HEK293 (cell line): ENCODE data around the gene LRRC8B.
A peak's percentile ranks its signal among the peaks of the same experiment; 100 is the strongest.

Experiments
- CTCF ChIA-PET: fragments of 350-600 bp; formaldehyde crosslinking; extraction: SDS; loops from one replicate; lab custom pipeline; 2021; ENCODE audit warnings: antibody characterized with exemption; lab: Yijun Ruan, JAX
- POLR2A ChIA-PET: fragments of 300-600 bp; formaldehyde crosslinking; extraction: SDS; loops from one replicate; lab custom pipeline; 2020; ENCODE audit warnings: antibody characterized with exemption, inconsistent platforms; lab: Yijun Ruan, JAX
- H3K27ac ChIP-seq: fragments of 200-500 bp; sonication (Bioruptor generic); 2 replicates; pipeline ENCODE4 v1.5.1; 2014; ENCODE audit warnings: low read depth, low read length, control low read depth, inconsistent platforms; ENCODE audit errors: extremely low read depth
- H3K36me3 ChIP-seq, 2 experiments: fragments of 200-500 bp in 1 of 2; sonication (Bioruptor generic) in 1 of 2; 1 replicate in 1 of 2; 2 replicates in 1 of 2; pipeline ENCODE4 v1.5.1; 2014 to 2017; ENCODE audit warnings: inconsistent platforms in 2 of 2, low read length in 2 of 2; ENCODE audit not compliant: control insufficient read depth in 2 of 2, insufficient read depth in 1 of 2
- H3K4me1 ChIP-seq: fragments of 200-500 bp; sonication (Bioruptor generic); 2 replicates; pipeline ENCODE4 v1.5.1; 2014; ENCODE audit warnings: mild to moderate bottlenecking, low read length, inconsistent platforms; ENCODE audit not compliant: control insufficient read depth, insufficient read depth
- H3K4me3 ChIP-seq: 2 replicates; pipeline ENCODE4 v1.5.1; 2011; ENCODE audit warnings: low read depth, mild to moderate bottlenecking, control low read depth, low read length, moderate library complexity
- H3K9me3 ChIP-seq: fragments of 200-500 bp; sonication (Bioruptor generic); 2 replicates; pipeline ENCODE4 v1.5.1; 2014; ENCODE audit warnings: low read depth, low read length, inconsistent platforms; ENCODE audit not compliant: control insufficient read depth, insufficient read depth
- HIC1 ChIP-seq: fragments of 450-650 bp; formaldehyde crosslinking; IDR thresholded peaks from 2 replicates; pipeline ENCODE4 v1.5.1; 2016; ENCODE audit warnings: missing biosample characterization, missing genetic modification characterization
- HOXC10 ChIP-seq: sonication (generic); formaldehyde crosslinking; IDR thresholded peaks from 2 replicates; pipeline ENCODE4 v1.8.1; 2023; ENCODE audit warnings: mild to moderate bottlenecking, missing genetic modification reagents
- KLF10 ChIP-seq: fragments of 450-650 bp; IDR thresholded peaks from 2 replicates; pipeline ENCODE4 v1.5.1; 2018; ENCODE audit warnings: missing biosample characterization, mild to moderate bottlenecking, missing genetic modification characterization
- KLF9 ChIP-seq: fragments of 450-650 bp; formaldehyde crosslinking; IDR thresholded peaks from 2 replicates; pipeline ENCODE4 v1.5.1; 2016; ENCODE audit warnings: missing biosample characterization, missing genetic modification characterization, low read depth
- REST ChIP-seq: fragments of 450-650 bp; formaldehyde crosslinking; IDR thresholded peaks from 2 replicates; pipeline ENCODE4 v1.5.1; 2016; ENCODE audit warnings: missing biosample characterization, missing genetic modification characterization
- TRIM28 ChIP-seq: IDR thresholded peaks from 2 replicates; pipeline ENCODE4 v1.6.1; 2011; ENCODE audit warnings: low read length, control low read depth, borderline replicate concordance
- ZBTB1 ChIP-seq: fragments of 450-650 bp; formaldehyde crosslinking; IDR thresholded peaks from 2 replicates; pipeline ENCODE4 v1.5.1; 2016; ENCODE audit warnings: missing biosample characterization, missing genetic modification characterization
- ZBTB7A ChIP-seq: fragments of 450-650 bp; formaldehyde crosslinking; IDR thresholded peaks from 2 replicates; pipeline ENCODE4 v1.5.1; 2016; ENCODE audit warnings: low read depth, missing biosample characterization, missing genetic modification characterization
- ZNF112 ChIP-seq: fragments of 450-650 bp; formaldehyde crosslinking; IDR thresholded peaks from 2 replicates; pipeline ENCODE4 v1.5.0; 2017; ENCODE audit warnings: missing biosample characterization, missing genetic modification characterization
- ZNF23 ChIP-seq: fragments of 450-650 bp; formaldehyde crosslinking; IDR thresholded peaks from 2 replicates; pipeline ENCODE4 v1.5.1; 2016; ENCODE audit warnings: missing biosample characterization, missing genetic modification characterization, borderline replicate concordance
- ZNF274 ChIP-seq, 2 experiments: fragments of 200-500 bp in 1 of 2; fragments of 450-650 bp in 1 of 2; sonication (Bioruptor generic) in 1 of 2; formaldehyde crosslinking in 1 of 2; IDR thresholded peaks; 2 replicates each; pipeline versions ENCODE4 v1.5.1 to v1.6.1; 2014 to 2016; ENCODE audit warnings: borderline replicate concordance in 1 of 2, inconsistent platforms in 1 of 2, low read length in 1 of 2, missing biosample characterization in 1 of 2, missing genetic modification characterization in 1 of 2
- ZNF433 ChIP-seq: fragments of 450-650 bp; formaldehyde crosslinking; IDR thresholded peaks from 2 replicates; pipeline ENCODE4 v1.5.1; 2016; ENCODE audit warnings: missing biosample characterization, missing genetic modification characterization, low read depth
- ZNF449 ChIP-seq: fragments of 450-650 bp; formaldehyde crosslinking; IDR thresholded peaks from 2 replicates; pipeline ENCODE4 v1.5.1; 2017; ENCODE audit warnings: missing biosample characterization, mild to moderate bottlenecking, missing genetic modification characterization, moderate library complexity
- ZNF518A ChIP-seq: fragments of 450-650 bp; formaldehyde crosslinking; conservative IDR thresholded peaks from 2 replicates; pipeline ENCODE4 v1.5.1; 2016; ENCODE audit warnings: low read depth, missing biosample characterization, missing genetic modification characterization
- ZNF658 ChIP-seq: fragments of 450-650 bp; formaldehyde crosslinking; IDR thresholded peaks from 2 replicates; pipeline ENCODE4; 2016; ENCODE audit warnings: missing biosample characterization, missing genetic modification characterization
- ZNF664 ChIP-seq: fragments of 450-650 bp; formaldehyde crosslinking; IDR thresholded peaks from 2 replicates; pipeline ENCODE4 v1.5.1; 2016; ENCODE audit warnings: missing biosample characterization, missing genetic modification characterization
- ZNF791 ChIP-seq: fragments of 450-650 bp; formaldehyde crosslinking; IDR thresholded peaks from 2 replicates; pipeline ENCODE4 v1.5.1; 2016; ENCODE audit warnings: missing biosample characterization, missing genetic modification characterization
- ZNF792 ChIP-seq: fragments of 450-650 bp; formaldehyde crosslinking; IDR thresholded peaks from 2 replicates; pipeline ENCODE4 v1.5.1; 2016; ENCODE audit warnings: missing biosample characterization, missing genetic modification characterization
- ZSCAN4 ChIP-seq: fragments of 450-650 bp; formaldehyde crosslinking; IDR thresholded peaks from 2 replicates; pipeline ENCODE4 v1.5.1; 2017; ENCODE audit warnings: missing biosample characterization, missing genetic modification characterization

Gene LRRC8B

GRCh38 chr1:89635825-89636815 lies 111.5 kb downstream of the LRRC8B start:
- Histone ChIP-seq H3K36me3 (no peaks in the 10 kb centered on the region), H3K4me3 (no peak overlapping the region), H3K9me3 (no peaks in the 10 kb centered on the region)
- TF ChIP-seq ZNF664 (tag by site-specific recombination) (0 out of 2 replicates have a peak, but pooled peaks have one; percentile 41), ZBTB1 (tag by site-specific recombination) (no peak), TRIM28 (no peak), ZNF112 (tag by site-specific recombination) (no peak)
- TF ChIP-seq, all 188 proteins: peak for 1
- H3K27ac ChIP-seq: no peak overlapping the region
- ChIA-PET CTCF (interaction anchor here (0.7 to 3.0 kb wide), 3 partner anchors 11 to 152 kb away, joined by 3 to 21 read pairs (median 4); no protein-coding TSS in a partner anchor), POLR2A (no interaction called here)
- H3K4me1 ChIP-seq: peaks cover 6% of the 10 kb centered on the region

GRCh38 chr1:89637496-89637895 lies 112.9 kb downstream of the LRRC8B start:
- Histone ChIP-seq H3K4me3 (no peak overlapping the region), H3K4me1 (peaks cover 11% of the 10 kb centered on the region)

More at GRCh38 chr1:89637496-89637895, 112.9 kb downstream of the LRRC8B start:
- CTCF ChIA-PET: interaction anchor here (1.9 kb wide), 1 partner anchor 125 kb away, joined by 8 read pairs; no protein-coding TSS in a partner anchor
- H3K27ac ChIP-seq: no peak overlapping the region
- TF ChIP-seq ZSCAN4: no peak
- no peak for TF ChIP-seq ZNF23 (tag by site-specific recombination)
- no peak for TF ChIP-seq KLF9 (tag by site-specific recombination)
- TF ChIP-seq ZNF274 (IDR thresholded peaks at IDR 0.05; ENCODE audit: low read length): no peak
- no peak for TF ChIP-seq ZNF274 (tag by site-specific recombination; IDR thresholded peaks at IDR 0.05; ENCODE audit: borderline replicate concordance)
- TF ChIP-seq ZNF792 (tag by site-specific recombination): no peak
- no peak for TF ChIP-seq ZNF791
- TF ChIP-seq ZNF518A (tag by site-specific recombination): no peak
- no peak for TF ChIP-seq HOXC10 (CRISPR knock-in tag)
- no peak for TF ChIP-seq ZNF449
- TF ChIP-seq ZBTB7A: no peak
- TF ChIP-seq HIC1: no peak
- TF ChIP-seq ZNF433 (tag by site-specific recombination): no peak
- TF ChIP-seq REST (tag by site-specific recombination): no peak
- no peak for TF ChIP-seq KLF10 (tag by site-specific recombination)
- TF ChIP-seq ZNF658 (tag by site-specific recombination): no peak
- TF ChIP-seq, all 188 proteins: peak for 0
- Histone ChIP-seq H3K9me3 (no peaks in the 10 kb centered on the region), H3K36me3 (no peaks in the 10 kb centered on the region)
- POLR2A ChIA-PET: no interaction called here
